NCI-H2196 (cell line): ENCODE data around the gene SLC39A3.

Source experiments
- DNase-seq: peaks from one replicate; lab custom pipeline; 2025; ENCODE audit not compliant: unreplicated experiment; lab: John Stamatoyannopoulos, UW

Gene SLC39A3

GRCh38 chr19:2706251-2706650, 33.6 kb downstream of the SLC39A3 start:
- no peak for DNase-seq

GRCh38 chr19:2703691-2704216, 36.1 kb downstream of the SLC39A3 start:
- no peak for DNase-seq

GRCh38 chr19:2703077-2703437, 36.8 kb downstream of the SLC39A3 start:
- no peak for DNase-seq

GRCh38 chr19:2702170-2703076, 37.4 kb downstream of the SLC39A3 start, which contains the start of gene GNG7:
GNG7 (minus strand) TSS chr19:2702694; CDS start chr19:2520688, 182,006 bp downstream.
- DNase-seq, result peak; percentile 95

GRCh38 chr19:2701361-2702169, 38.3 kb downstream of the SLC39A3 start:
- DNase-seq, result no peak

- no peak for DNase-seq
Observed at GRCh38 chr19:2700660-2701360, 39.0 kb downstream of the SLC39A3 start.

- no peak for DNase-seq
Observed at GRCh38 chr19:2699413-2700140, 40.2 kb downstream of the SLC39A3 start.

GRCh38 chr19:2694196-2694595, 45.6 kb downstream of the SLC39A3 start:
- DNase-seq, result no peak

- no peak for DNase-seq
Observed at GRCh38 chr19:2693492-2694160, 46.2 kb downstream of the SLC39A3 start.

GRCh38 chr19:2691951-2692350, 47.9 kb downstream of the SLC39A3 start:
- DNase-seq, result no peak

GRCh38 chr19:2690856-2691255, 49.0 kb downstream of the SLC39A3 start:
- no peak for DNase-seq

- DNase-seq, result no peak
Observed at GRCh38 chr19:2686360-2686759, 53.5 kb downstream of the SLC39A3 start.

GRCh38 chr19:2685204-2685704, 54.6 kb downstream of the SLC39A3 start:
- DNase-seq, result no peak

- no peak for DNase-seq
Observed at GRCh38 chr19:2683430-2684003, 56.3 kb downstream of the SLC39A3 start.
